Body of pancreas (tissue), 4 donors: ENCODE measurements around the gene CDH4. TPM values are rescaled to one million over a fixed set of nuclear protein-coding genes. Genes with fewer than 3 reads are reported as not detected.

Source experiments
- ATAC-seq: fragments of 150-250 bp; one replicate; pipeline ENCODE4 v1.9.1; 2016
- DNase-seq, 4 donors: peaks; one replicate each; pipeline ENCODE4 v3.0.0-alpha.2; 2019
- H3K27ac ChIP-seq, 4 donors: fragments of 200-600 bp; sonication (generic); 1 replicate in 3 of 4; 2 replicates in 1 of 4; pipeline versions ENCODE4 v1.5.1 to v1.6.1; 2016 to 2019; ENCODE audit warnings: mild to moderate bottlenecking in 1 of 4, mixed read lengths in 1 of 4, moderate library complexity in 1 of 4
- H3K27me3 ChIP-seq, 2 donors: fragments of 200-600 bp; sonication (generic); one replicate each; pipeline ENCODE4 v1.6.0; 2016; ENCODE audit warnings: mild to moderate bottlenecking in 1 of 2
- H3K36me3 ChIP-seq, 2 donors: fragments of 200-600 bp; sonication (generic); replicated peaks in 1 of 2; 2 replicates each; pipeline ENCODE4 v1.5.1; 2016; ENCODE audit warnings: low read depth in 2 of 2; ENCODE audit not compliant: insufficient read depth in 1 of 2
- H3K4me1 ChIP-seq: fragments of 200-600 bp; sonication (generic); one replicate; pipeline ENCODE4 v1.6.0; 2016
- H3K4me3 ChIP-seq, 2 donors: fragments of 200-600 bp; sonication (generic); 1 replicate in 1 of 2; 2 replicates in 1 of 2; pipeline ENCODE4 v1.5.1; 2016 to 2019
- H3K9me3 ChIP-seq, 3 donors: fragments of 200-600 bp; sonication (generic); 1 replicate in 2 of 3; 2 replicates in 1 of 3; pipeline ENCODE4 v1.5.1; 2016
- POLR2A ChIP-seq, 3 donors: fragments of 450-650 bp; IDR thresholded peaks; one replicate each; pipeline ENCODE4 v1.6.1; 2016; ENCODE audit warnings: antibody characterized with exemption in 3 of 3, mild to moderate bottlenecking in 2 of 3
- WGBS, 2 donors: methylation state at CpG; one replicate each; pipeline ENCODE4 v1.1.5; 2017; 5-methylcytosine and 5-hydroxymethylcytosine counted together
- intact Hi-C: fragments of 100-400 bp; cut with DNase I; formaldehyde crosslinking; loops from one replicate; pipeline ENCODE4 v1.15.1; 2023
- total RNA-seq, 2 donors: library from RNA; depleted of rRNA; stranded (reverse); fragments of >200 nt; gene quantifications; one replicate each; pipeline ENCODE4 v1.1.0, GENCODE V29; 2016
- TF ChIP-seq, protein P1 (sequence below), 7 experiments: fragments of 450-650 bp in 4 of 7; fragments of 200-600 bp in 3 of 7; sonication (generic) in 3 of 7; IDR thresholded peaks; one replicate each; pipeline ENCODE4 v1.5.1; 2016 to 2019; ENCODE audit warnings: antibody characterized with exemption in 7 of 7

CDH4 gene
- total RNA-seq, 2 donors from 2014 or later = 0.33 to 0.52 TPM

DNA sequence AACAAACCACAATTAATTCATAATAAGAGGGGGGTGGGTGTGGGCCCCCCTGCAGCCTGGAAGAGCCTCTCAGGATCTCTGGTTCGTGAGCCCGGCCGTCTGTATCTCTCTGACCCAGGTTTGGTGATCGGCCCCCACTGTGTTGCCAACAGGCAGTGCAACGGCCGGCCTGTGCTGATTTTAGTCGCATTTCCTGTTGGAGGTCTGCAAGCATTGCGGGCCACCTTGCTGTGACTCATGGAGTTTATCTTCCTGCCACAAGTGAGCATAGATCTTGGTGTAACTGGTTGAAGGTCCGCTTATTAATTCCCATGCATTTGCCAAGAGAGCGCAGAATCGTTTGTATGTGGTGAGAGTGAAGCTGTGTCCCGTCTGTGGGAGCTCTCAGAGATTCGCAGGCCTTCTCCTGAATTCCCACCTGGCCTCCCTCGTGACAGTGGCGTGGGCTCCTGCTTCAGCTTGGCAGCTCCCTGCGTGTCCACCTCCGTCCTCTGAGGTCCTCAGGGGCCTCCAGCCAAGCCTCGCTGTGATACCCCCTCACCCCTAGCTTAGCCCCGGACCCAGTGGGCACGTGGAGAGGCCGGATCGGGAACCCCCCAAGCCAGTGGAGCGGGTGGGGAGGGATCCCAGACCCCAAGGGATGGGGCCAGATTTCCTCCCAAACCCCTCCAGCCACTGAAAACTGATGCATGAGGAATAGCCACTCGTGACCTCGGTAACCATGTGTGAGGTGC, 269.8 kb downstream of the CDH4 start:
- intact Hi-C loops = no loop called here

GRCh38 chr20:61522498-61523090, 270.5 kb downstream of the CDH4 start:
- Histone ChIP-seq H3K27me3 (peaks cover 0 to 4% of the 10 kb centered on the region in 2 donors), H3K36me3 (no peaks in the 10 kb centered on the region), H3K4me3 (no peak overlapping the region), H3K4me1 (no peaks in the 10 kb centered on the region), H3K9me3 (no peaks in the 10 kb centered on the region), H3K27ac (no peak overlapping the region)
- DNase-seq (no peak), ATAC-seq (no peak)
- 83% methylated on average over 25 of the region's 25 CpGs for WGBS, 2 donors
- intact Hi-C loops = no loop called here
- TF ChIP-seq, protein P1, sequence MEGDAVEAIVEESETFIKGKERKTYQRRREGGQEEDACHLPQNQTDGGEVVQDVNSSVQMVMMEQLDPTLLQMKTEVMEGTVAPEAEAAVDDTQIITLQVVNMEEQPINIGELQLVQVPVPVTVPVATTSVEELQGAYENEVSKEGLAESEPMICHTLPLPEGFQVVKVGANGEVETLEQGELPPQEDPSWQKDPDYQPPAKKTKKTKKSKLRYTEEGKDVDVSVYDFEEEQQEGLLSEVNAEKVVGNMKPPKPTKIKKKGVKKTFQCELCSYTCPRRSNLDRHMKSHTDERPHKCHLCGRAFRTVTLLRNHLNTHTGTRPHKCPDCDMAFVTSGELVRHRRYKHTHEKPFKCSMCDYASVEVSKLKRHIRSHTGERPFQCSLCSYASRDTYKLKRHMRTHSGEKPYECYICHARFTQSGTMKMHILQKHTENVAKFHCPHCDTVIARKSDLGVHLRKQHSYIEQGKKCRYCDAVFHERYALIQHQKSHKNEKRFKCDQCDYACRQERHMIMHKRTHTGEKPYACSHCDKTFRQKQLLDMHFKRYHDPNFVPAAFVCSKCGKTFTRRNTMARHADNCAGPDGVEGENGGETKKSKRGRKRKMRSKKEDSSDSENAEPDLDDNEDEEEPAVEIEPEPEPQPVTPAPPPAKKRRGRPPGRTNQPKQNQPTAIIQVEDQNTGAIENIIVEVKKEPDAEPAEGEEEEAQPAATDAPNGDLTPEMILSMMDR (IDR thresholded peaks at IDR 0.05) = no peak
- TF ChIP-seq POLR2A (IDR thresholded peaks at IDR 0.05) = no peak

More for the DNA sequence above, 269.8 kb downstream of the CDH4 start:
- H3K27ac ChIP-seq = no peak overlapping the region
- no peak for TF ChIP-seq POLR2A (IDR thresholded peaks at IDR 0.05)
- TF ChIP-seq, protein P1 (IDR thresholded peaks at IDR 0.05) = no peak
- no peak for DNase-seq
- no peak for ATAC-seq
- peaks cover 0 to 4% of the 10 kb centered on the region in 2 donors for H3K27me3 ChIP-seq
- 63 to 71% methylated on average over 12 to 25 of the region's 25 CpGs for WGBS, 2 donors
- no peaks in the 10 kb centered on the region for H3K4me1 ChIP-seq
- H3K4me3 ChIP-seq = no peak overlapping the region
- H3K9me3 ChIP-seq = no peaks in the 10 kb centered on the region
- no peaks in the 10 kb centered on the region for H3K36me3 ChIP-seq

DNA sequence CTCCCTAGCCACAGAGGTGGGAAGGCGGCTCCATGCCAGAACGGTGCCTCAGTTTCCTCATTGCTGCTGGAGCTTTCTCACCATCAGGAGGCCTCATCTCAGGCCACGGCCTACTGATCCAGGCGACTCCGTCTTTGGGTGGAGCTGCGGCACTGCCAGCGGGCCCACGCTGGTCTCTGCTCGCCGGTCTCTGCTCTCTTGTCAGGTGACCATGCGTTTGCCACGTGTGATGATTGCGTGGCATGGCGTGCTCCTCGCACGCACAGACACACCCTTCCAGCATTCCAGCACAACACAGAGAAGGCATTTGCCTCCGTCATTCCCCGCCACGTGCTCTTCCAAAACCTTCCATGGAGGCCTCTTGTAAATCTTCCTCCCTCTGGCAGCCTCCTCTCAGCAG, 271.1 kb downstream of the CDH4 start:
- Histone ChIP-seq H3K9me3 (no peaks in the 10 kb centered on the region), H3K4me1 (no peaks in the 10 kb centered on the region), H3K27ac (no peak overlapping the region), H3K36me3 (no peaks in the 10 kb centered on the region), H3K4me3 (no peak overlapping the region), H3K27me3 (peaks cover 0 to 4% of the 10 kb centered on the region in 2 donors)
- intact Hi-C loops = no loop called here
- ATAC-seq = no peak
- DNase-seq = no peak
- 84 to 88% methylated on average over 19 of the region's 19 CpGs for WGBS, 2 donors
- no peak for TF ChIP-seq POLR2A (IDR thresholded peaks at IDR 0.05)
- TF ChIP-seq, protein P1 (IDR thresholded peaks at IDR 0.05) = no peak

GRCh38 chr20:61524951-61525666, 273.0 kb downstream of the CDH4 start:
- 45 to 48% methylated on average over 11 to 13 of the region's 13 CpGs for WGBS, 2 donors
- Histone ChIP-seq H3K27me3 (no peaks in the 10 kb centered on the region), H3K4me1 (no peaks in the 10 kb centered on the region), H3K36me3 (no peaks in the 10 kb centered on the region), H3K4me3 (no peak overlapping the region), H3K9me3 (no peaks in the 10 kb centered on the region), H3K27ac (no peak overlapping the region)
- ATAC-seq (no peak), DNase-seq (no peak)
- TF ChIP-seq, protein P1 (IDR thresholded peaks at IDR 0.05) = no peak
- no peak for TF ChIP-seq POLR2A (IDR thresholded peaks at IDR 0.05)
- intact Hi-C loops = no loop called here
